Activated T-cell treated with anti-CD3 and anti-CD28 coated beads for 24 hours (primary cell): ENCODE measurements around the gene CCDC102B.
"Not testable (repeated sequence)": the region's sequence is repeated elsewhere in the genome, so short reads cannot be mapped to it uniquely, and the experiment has no call there.

Experiments used
- DNase-seq: peaks from one replicate; pipeline ENCODE4 v3.0.0-alpha.2; 2020; ENCODE audit warnings: low read depth

Gene CCDC102B

DNA sequence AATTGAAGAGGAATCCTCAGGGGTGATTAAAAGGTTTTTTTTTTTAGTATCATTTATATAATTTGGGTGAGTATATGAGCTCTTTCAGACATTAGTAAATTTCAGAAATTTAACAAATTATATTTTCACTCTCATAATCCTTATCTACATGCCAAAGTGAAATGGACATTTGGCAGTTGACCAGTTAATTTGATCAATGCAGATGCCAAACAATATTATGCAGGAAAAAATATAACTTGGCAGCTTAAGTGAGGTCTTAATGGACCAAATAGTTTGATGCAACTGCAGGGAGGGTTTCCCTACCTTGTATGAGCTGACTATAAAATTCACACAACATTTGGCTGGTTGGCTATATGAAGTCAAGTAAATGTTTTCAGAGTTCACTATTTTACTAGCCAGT, 185.2 kb downstream of the CCDC102B start:
- no peak for DNase-seq

GRCh38 chr18:68984342-68984741, 186.5 kb downstream of the CCDC102B start:
- no peak for DNase-seq

DNA sequence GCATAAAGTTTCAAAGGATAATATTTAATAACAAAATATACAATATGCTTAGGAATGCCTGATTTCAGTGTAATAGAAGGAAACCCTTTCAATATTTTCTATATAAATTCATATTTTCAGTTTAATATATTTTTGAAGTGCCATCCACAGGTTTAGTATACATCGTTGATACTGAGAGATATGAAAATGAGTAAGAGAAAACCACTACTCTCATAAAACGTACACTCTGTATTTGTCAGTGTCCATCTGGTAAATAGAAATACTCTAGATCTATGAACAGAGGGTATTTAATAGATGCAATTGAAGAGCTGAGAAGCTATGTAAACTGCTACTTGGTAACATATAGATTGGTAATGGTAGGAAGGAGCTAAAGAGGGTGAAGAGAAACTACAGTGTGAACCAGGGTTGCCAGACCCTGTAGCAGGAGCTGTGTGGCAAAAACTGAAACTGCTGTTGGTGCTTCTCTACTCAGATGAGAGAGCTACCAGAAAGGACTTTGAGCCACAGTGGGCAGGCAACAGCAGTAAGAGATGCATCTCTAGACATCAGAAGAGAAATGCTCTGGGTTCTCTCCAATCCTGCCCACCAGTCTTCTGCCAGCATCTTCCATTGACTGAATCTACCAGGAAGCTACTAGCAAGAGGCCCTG, 187.4 kb downstream of the CCDC102B start:
- no peak for DNase-seq

DNA sequence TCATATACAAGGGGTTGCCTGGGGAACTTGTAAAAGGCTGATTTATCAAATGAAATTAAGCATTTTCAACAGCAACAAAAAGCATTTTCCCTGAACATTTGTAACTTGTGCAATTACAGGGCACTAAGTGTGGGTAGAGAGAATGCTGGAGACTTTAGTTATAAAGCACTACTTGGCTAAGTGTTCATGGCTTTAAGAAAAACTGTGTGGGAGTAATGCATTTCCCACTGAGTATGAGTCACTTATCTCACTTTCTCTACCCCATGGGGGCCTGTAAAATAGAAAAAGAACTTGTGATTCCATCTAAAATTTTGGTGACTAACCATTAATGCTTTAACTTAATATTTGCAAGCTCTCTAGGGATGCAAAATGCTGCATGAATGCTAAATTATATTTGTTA, 193.4 kb downstream of the CCDC102B start:
- DNase-seq = no peak

DNA sequence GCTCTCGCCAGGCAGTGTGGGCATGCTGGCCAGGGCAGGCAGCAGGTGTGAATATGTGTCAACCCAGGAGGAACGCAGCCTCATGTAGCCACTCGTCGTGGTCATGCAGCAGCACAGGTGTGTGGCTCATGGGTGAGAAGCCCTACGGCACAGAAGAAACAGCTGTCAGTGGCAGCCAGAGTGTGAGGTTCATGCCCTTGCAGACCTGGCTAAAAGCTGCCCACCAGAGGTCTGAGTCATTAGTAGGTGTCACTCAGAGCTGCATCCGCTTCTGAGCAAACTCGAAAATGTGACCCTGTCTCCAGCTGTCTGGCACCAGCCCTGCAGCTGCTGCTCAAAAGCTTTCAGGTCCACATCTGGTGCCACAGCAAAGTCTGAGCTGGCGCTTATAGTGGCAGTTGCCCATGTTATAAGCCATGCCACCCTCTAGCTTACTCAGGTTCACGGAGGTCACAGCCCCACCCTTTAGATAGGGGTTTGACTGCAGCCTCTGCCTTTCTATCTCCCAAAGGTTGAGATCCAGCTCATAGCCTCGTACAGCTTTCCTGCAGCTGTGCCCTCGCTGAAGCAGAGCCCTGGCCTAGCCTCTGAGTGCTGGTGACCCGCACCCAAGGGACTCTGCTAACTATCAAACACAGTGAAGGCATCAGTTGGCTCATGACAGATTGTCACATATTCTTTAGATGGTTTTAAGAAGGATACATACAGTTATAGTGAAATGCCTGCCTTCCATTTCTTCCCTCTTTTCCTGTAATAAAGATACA, 195.0 kb downstream of the CCDC102B start:
- DNase-seq = no peak

DNA sequence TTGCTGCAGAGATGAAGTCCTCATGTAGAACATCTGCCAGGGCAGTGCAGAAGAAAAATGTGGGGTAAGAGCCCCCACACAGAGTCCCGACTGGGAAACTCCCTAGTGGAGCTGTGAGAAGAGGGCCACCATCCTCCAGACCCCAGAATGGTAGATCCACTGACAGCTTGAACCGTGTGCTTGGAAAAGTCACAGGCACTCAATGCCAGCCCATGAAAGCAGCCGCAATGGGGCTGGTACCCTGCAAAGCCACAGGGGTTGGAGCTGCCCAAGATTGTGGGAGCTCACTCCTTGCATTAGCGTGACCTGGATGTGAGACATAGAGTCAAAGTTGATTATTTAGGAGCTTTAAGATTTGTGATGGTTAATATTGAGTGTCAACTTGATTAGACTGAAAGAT, 197.8 kb downstream of the CCDC102B start:
- no peak for DNase-seq

DNA sequence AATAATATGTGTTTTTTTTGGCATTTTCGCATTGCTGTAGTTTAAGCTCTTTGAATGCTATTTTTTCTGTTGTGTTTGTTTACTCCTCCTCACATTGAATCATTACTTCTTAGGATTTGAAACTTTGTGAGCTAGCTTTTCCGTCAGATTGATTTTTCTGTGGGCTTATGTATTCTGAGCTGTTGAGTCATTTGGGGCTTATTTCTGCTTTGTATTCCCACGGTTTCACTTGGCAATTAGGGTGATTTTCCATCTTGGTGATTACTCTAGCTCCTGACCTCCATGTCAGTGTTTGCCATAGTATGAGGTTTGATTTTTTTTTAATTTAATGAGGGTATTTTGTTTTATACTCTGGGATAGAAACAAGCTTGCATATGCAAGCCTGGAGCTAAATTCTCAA, 200.0 kb downstream of the CCDC102B start:
- DNase-seq = no peak

GRCh38 chr18:69000366-69000765, 202.5 kb downstream of the CCDC102B start:
- no peak for DNase-seq

GRCh38 chr18:69002233-69002632, 204.4 kb downstream of the CCDC102B start:
- no peak for DNase-seq

DNA sequence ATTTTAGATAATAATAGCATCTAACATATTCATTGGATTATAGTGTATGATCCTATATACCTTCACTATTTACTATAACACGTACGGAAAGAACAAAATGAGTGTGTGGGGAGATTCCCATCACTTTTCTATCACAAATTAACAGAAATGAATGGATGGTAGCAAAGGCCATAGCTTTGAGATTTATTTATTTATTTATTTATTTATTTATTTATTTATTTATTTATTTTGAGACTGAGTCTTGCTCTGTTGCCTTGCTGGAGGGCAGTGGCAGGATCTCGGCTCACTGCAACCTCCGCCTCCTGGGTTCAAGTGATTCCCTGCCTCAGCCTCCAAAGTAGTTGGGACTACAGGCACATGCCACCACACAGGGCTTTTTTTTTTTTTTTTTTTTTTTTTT, 208.3 kb downstream of the CCDC102B start:
- DNase-seq = not testable (repeated sequence)

DNA sequence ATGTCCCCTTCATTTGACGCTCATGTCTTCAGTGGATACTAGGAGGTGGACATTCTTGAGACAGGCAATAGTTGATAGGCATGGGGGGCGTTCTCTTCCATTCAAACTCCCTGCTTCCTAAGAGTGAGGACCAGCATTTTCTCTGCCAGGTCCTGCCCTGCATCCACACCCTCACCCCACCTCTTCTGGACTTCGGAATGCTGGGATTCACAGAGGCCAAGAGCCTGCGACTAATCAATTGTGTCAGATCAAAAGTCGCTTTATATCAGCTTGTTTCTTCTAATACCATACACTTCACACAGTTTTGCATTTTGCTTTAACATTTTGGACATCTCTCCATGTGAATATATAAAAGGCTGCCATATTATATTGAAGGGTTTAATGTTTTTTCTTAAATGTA, 210.7 kb downstream of the CCDC102B start:
- DNase-seq = no peak

DNA sequence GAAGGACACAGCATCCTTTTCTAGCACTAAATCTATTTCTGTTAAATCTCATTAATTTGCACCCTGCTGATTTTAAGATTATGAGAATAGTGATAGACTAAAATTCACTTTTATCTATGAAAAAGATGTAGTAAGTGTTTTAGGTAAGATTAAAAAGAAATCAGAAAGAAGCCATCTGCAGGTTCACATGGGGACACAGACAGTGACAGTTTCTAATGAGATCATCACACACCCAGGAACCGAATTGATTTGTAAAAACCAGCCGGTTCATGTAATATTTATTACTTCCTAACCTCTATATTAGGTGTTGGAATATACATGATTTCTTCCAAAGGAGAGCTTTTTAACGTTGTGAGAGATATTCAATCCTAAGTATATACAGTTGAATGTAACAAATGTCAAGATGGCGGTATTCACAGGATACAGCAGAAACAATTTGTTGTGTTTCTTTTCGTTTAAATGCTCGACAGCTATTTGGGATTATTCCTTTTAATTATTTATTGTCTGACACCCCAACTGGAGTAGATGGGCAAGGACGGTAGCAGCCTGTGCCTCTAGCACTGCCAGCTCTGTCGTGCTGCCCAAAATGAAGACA, 223.4 kb downstream of the CCDC102B start:
- no peak for DNase-seq

DNA sequence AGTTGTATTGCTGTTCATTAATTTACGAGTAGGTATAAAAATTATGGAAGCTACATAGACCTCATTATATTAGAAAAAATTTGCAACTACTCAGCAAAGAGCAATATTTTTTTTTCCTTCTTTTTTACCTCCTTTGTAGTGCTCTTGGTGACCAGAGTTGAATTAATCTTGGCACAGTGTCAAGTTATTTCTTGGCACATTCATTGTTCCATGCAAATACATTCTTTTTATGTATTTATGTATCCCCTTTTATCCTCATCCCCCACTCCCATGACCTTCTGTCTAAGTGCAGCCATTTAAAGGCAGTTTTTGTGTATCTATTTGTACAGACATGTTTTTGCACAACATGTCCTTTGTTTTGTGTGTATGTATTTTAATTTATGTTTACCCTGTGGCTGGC, 224.5 kb downstream of the CCDC102B start:
- no peak for DNase-seq

DNA sequence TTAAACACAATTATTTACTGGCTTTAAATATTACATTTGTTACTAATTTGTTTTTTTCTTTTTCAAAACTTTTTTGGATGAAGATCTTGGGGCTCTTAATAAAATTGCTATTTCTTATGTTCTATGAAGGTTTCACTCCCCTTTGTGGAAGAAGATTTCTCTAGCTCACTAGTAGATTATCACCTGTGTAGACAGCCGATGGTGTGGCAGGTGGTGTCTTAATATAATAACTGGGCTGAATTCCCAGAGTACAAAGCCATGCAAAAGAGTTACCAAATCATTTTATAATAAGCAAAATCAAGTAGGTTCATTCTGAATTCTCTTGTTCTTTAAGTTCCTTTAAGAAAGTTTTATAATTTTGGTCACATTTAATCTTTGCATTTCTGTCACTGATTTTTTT, 233.7 kb downstream of the CCDC102B start:
- DNase-seq = no peak

GRCh38 chr18:69032009-69032408, 234.1 kb downstream of the CCDC102B start:
- DNase-seq = no peak

- DNase-seq = no peak
Observed at GRCh38 chr18:69035756-69036155, 237.9 kb downstream of the CCDC102B start.

DNA sequence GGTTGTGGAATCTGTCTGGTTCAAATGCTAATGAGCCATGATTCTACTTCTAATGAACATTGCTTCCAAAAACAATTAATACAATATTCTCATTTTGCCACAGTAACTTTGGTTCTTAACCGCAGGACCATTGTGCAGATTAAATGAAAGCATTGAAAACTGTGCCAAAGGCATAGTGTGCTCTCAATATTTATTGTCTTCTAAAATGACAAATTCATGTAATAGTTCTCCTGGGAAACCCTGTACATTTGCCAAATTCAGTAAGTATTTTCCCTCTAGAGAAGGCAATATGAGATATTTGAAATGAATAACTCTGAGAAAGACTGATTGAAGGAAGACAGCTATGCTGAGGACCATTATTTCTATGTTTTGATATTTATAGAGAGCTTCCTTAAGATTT, 246.3 kb downstream of the CCDC102B start:
- no peak for DNase-seq

DNA sequence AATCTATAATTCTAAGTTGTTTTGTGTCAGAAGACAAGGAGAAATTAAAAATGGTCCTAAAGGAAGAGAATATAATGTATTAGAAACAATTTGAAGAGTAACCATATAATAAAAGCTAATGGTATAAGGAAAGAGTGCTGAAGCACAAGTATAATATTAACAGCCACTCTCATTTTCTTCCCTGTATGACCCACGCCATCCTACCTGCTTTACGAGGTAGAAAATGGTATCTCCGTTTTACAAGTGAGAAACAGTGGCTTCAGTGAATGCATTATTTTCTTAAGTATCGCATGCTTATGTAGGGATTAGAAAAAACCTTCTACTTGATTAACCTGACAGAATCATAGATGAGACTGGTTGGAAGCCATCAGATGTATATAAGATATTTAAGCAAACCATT, 266.2 kb downstream of the CCDC102B start:
- no peak for DNase-seq

DNA sequence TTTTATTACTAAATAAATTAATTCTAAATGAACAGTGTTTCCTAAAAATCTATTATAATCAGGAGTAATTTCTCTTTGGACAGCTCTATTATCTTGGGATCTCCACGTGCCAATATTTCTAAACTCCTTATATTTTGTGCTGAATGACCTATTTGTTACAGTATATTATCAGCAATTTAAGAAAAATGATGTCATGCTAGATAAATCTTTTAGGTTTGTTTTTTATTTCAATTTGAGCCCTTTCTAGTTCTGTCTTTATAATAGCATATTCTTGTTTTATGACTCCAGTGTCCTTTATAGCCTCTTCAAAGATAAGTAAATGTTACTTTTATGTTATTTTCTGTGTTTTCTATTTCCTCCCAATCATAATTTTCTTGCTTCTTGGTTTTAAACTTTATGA, 269.2 kb downstream of the CCDC102B start:
- no peak for DNase-seq

GRCh38 chr18:69071680-69072079, 273.8 kb downstream of the CCDC102B start:
- DNase-seq = no peak

- no peak for DNase-seq
Observed at GRCh38 chr18:69081846-69082245, 284.0 kb downstream of the CCDC102B start.

- no peak for DNase-seq
Observed at GRCh38 chr18:69082499-69082898, 284.6 kb downstream of the CCDC102B start.

DNA sequence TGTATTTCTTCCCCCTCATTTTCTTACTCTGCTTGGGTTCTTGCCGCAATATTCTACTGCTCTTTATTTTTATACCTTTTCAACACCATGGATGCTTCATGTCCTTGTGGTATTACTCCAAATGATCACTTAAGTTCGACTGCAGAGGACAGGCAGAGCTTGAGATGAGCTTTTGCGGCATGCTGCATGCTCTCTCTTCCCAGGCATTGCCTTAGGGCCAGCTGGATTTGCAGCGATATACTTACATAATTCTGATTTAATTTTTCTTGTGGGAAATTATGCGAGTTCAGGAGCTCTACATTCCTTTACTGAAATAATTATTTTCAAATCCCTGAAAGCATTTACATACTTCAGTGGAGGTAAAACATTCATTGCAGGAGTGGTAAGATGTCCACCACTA, 288.1 kb downstream of the CCDC102B start:
- no peak for DNase-seq

DNA sequence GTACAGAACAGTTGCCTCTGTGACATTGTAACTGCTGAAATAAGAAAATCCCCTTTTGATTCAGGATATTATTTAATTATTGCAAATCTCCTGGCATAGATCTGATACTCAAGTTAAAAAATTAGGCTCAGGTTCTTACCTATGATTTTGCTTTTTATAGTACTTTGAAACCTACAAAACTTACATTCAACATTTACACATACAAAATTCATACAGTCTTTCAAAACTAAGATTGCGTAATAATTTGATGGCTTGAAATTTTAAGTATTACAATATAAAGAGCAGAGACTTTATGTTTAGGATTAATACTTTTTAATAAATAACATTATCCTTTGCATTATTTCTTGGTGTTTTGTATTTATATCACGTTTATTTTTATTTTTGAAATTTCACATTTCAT, 291.1 kb downstream of the CCDC102B start:
- DNase-seq = no peak
